Activated T-cell treated with anti-CD3 and anti-CD28 coated beads, Interleukin-2, amount 50 U/mL, for 4 hours (primary cell): ENCODE results near the gene CCL2. TPM values are rescaled to one million over a fixed set of nuclear protein-coding genes. Genes with fewer than 3 reads are reported as not detected.

Experiments used
- ATAC-seq, 2 donors: fragments of 200-7000 bp; cut with Tn5 transposase; one replicate each; pipeline ENCODE4 v1.10.0; 2021
- DNase-seq: peaks from one replicate; pipeline ENCODE4 v3.0.0-alpha.2; 2020
- H3K27me3 Mint-ChIP-seq: one replicate; pipeline ENCODE4 v1.8.0; 2021; ENCODE audit warnings: low read depth, mixed read lengths
- H3K36me3 Mint-ChIP-seq: one replicate; pipeline ENCODE4 v1.8.0; 2022; ENCODE audit warnings: mixed read lengths; ENCODE audit not compliant: insufficient read depth
- H3K4me1 Mint-ChIP-seq: one replicate; pipeline ENCODE4 v1.8.0; 2021; ENCODE audit warnings: low read depth, mixed read lengths
- H3K4me3 Mint-ChIP-seq: one replicate; pipeline ENCODE4 v1.8.0; 2021; ENCODE audit warnings: mild to moderate bottlenecking, moderate library complexity, mixed read lengths
- H3K9me3 Mint-ChIP-seq: one replicate; pipeline ENCODE4 v1.8.0; 2021; ENCODE audit warnings: mixed read lengths
- total RNA-seq, 3 donors: library from RNA; stranded (reverse); gene quantifications; one replicate each; pipeline ENCODE4 v1.2.1, GENCODE V29; 2021

CCL2 gene
- total RNA-seq, 3 donors from 2014 or later: 0.37 to 3.1 (median 1.3) TPM

- DNase-seq (no peak), ATAC-seq (no peak)
- no peaks in the 10 kb centered on the region for H3K4me1 Mint-ChIP-seq
- H3K27me3 Mint-ChIP-seq: peaks cover 31% of the 10 kb centered on the region
- H3K36me3 Mint-ChIP-seq: no peaks in the 10 kb centered on the region
- H3K4me3 Mint-ChIP-seq: no peak overlapping the region
- no peaks in the 10 kb centered on the region for H3K9me3 Mint-ChIP-seq
Observed at GRCh38 chr17:34265711-34266110, 10.6 kb downstream of the CCL2 start.

GRCh38 chr17:34269969-34270368, 14.9 kb downstream of the CCL2 start, which contains the start of gene CCL7:
Gene CCL7, plus strand, starts transcription at chr17:34270221. Its CDS starts 70 bp downstream, at chr17:34270291.
- Mint-ChIP-seq H3K4me3 (no peak within 1 kb of the TSS), H3K9me3 (no peaks in the 10 kb centered on the region), H3K27me3 (peaks cover 47% of the 10 kb centered on the region), H3K4me1 (no peaks in the 10 kb centered on the region), H3K36me3 (no peaks in the 10 kb centered on the region)
- DNase-seq: no peak
- ATAC-seq: no peak

- H3K9me3 Mint-ChIP-seq: no peaks in the 10 kb centered on the region
- peaks cover 52% of the 10 kb centered on the region for H3K27me3 Mint-ChIP-seq
- no peak for DNase-seq
- no peak overlapping the region for H3K4me3 Mint-ChIP-seq
- H3K36me3 Mint-ChIP-seq: no peaks in the 10 kb centered on the region
- no peak for ATAC-seq
- H3K4me1 Mint-ChIP-seq: no peaks in the 10 kb centered on the region
Observed at GRCh38 chr17:34275881-34276280, 20.8 kb downstream of the CCL2 start.

- Mint-ChIP-seq H3K4me1 (no peaks in the 10 kb centered on the region), H3K27me3 (peaks cover 47% of the 10 kb centered on the region), H3K4me3 (no peak overlapping the region), H3K9me3 (no peaks in the 10 kb centered on the region), H3K36me3 (no peaks in the 10 kb centered on the region)
- DNase-seq (no peak), ATAC-seq (no peak)
Observed at GRCh38 chr17:34276826-34277225, 21.7 kb downstream of the CCL2 start.

GRCh38 chr17:34283571-34283970, 28.5 kb downstream of the CCL2 start:
- H3K4me3 Mint-ChIP-seq: no peak overlapping the region
- ATAC-seq (no peak), DNase-seq (no peak)
- H3K9me3 Mint-ChIP-seq: no peaks in the 10 kb centered on the region
- H3K36me3 Mint-ChIP-seq: no peaks in the 10 kb centered on the region
- peaks cover 16% of the 10 kb centered on the region for H3K27me3 Mint-ChIP-seq
- H3K4me1 Mint-ChIP-seq: no peaks in the 10 kb centered on the region

GRCh38 chr17:34285286-34285792, 30.3 kb downstream of the CCL2 start, which contains the start of gene CCL11:
Gene CCL11, plus strand, starts transcription at chr17:34285742. Its CDS starts 67 bp downstream, at chr17:34285809.
- H3K36me3 Mint-ChIP-seq: no peaks in the 10 kb centered on the region
- no peak within 1 kb of the TSS for H3K4me3 Mint-ChIP-seq
- H3K4me1 Mint-ChIP-seq: no peaks in the 10 kb centered on the region
- DNase-seq (no peak), ATAC-seq (no peak)
- H3K27me3 Mint-ChIP-seq: peaks cover 10% of the 10 kb centered on the region
- H3K9me3 Mint-ChIP-seq: no peaks in the 10 kb centered on the region

GRCh38 chr17:34287875-34288274, 32.8 kb downstream of the CCL2 start:
- H3K9me3 Mint-ChIP-seq: no peaks in the 10 kb centered on the region
- no peak overlapping the region for H3K4me3 Mint-ChIP-seq
- ATAC-seq (no peak), DNase-seq (no peak)
- H3K4me1 Mint-ChIP-seq: no peaks in the 10 kb centered on the region
- H3K27me3 Mint-ChIP-seq: peaks cover 4% of the 10 kb centered on the region
- H3K36me3 Mint-ChIP-seq: no peaks in the 10 kb centered on the region

GRCh38 chr17:34290586-34290985, 35.5 kb downstream of the CCL2 start:
- no peaks in the 10 kb centered on the region for H3K9me3 Mint-ChIP-seq
- H3K4me1 Mint-ChIP-seq: no peaks in the 10 kb centered on the region
- no peak overlapping the region for H3K4me3 Mint-ChIP-seq
- peaks cover 4% of the 10 kb centered on the region for H3K27me3 Mint-ChIP-seq
- H3K36me3 Mint-ChIP-seq: no peaks in the 10 kb centered on the region
- ATAC-seq (no peak), DNase-seq (no peak)

- peak in 1 of 2 donors; percentile 37 for ATAC-seq
- H3K9me3 Mint-ChIP-seq: no peaks in the 10 kb centered on the region
Observed at GRCh38 chr17:34291721-34292348, 36.8 kb downstream of the CCL2 start.

GRCh38 chr17:34299027-34299426, 43.9 kb downstream of the CCL2 start:
- H3K4me3 Mint-ChIP-seq: no peak overlapping the region
- no peaks in the 10 kb centered on the region for H3K4me1 Mint-ChIP-seq
- H3K36me3 Mint-ChIP-seq: no peaks in the 10 kb centered on the region
- no peaks in the 10 kb centered on the region for H3K9me3 Mint-ChIP-seq
- no peak for DNase-seq
- peaks cover 19% of the 10 kb centered on the region for H3K27me3 Mint-ChIP-seq
- no peak for ATAC-seq

More at GRCh38 chr17:34291721-34292348, 36.8 kb downstream of the CCL2 start:
- Mint-ChIP-seq H3K27me3 (peaks cover 3% of the 10 kb centered on the region), H3K4me3 (no peak overlapping the region), H3K4me1 (no peaks in the 10 kb centered on the region), H3K36me3 (no peaks in the 10 kb centered on the region)
- DNase-seq: no peak

- Mint-ChIP-seq H3K36me3 (no peaks in the 10 kb centered on the region), H3K9me3 (no peaks in the 10 kb centered on the region), H3K4me3 (no peak overlapping the region), H3K4me1 (no peaks in the 10 kb centered on the region), H3K27me3 (peaks cover 19% of the 10 kb centered on the region)
- DNase-seq (no peak), ATAC-seq (no peak)
Observed at GRCh38 chr17:34299956-34300577, 45.0 kb downstream of the CCL2 start.

- no peaks in the 10 kb centered on the region for H3K9me3 Mint-ChIP-seq
- H3K4me3 Mint-ChIP-seq: no peak overlapping the region
- H3K27me3 Mint-ChIP-seq: peaks cover 17% of the 10 kb centered on the region
- H3K4me1 Mint-ChIP-seq: no peaks in the 10 kb centered on the region
- DNase-seq (no peak), ATAC-seq (no peak)
- no peaks in the 10 kb centered on the region for H3K36me3 Mint-ChIP-seq
Observed at GRCh38 chr17:34300652-34301370, 45.7 kb downstream of the CCL2 start.

GRCh38 chr17:34301986-34302385, 46.9 kb downstream of the CCL2 start:
- DNase-seq: no peak
- peaks cover 17% of the 10 kb centered on the region for H3K27me3 Mint-ChIP-seq
- H3K36me3 Mint-ChIP-seq: no peaks in the 10 kb centered on the region
- no peak overlapping the region for H3K4me3 Mint-ChIP-seq
- no peak for ATAC-seq
- no peaks in the 10 kb centered on the region for H3K4me1 Mint-ChIP-seq
- no peaks in the 10 kb centered on the region for H3K9me3 Mint-ChIP-seq

GRCh38 chr17:34302636-34303035, 47.6 kb downstream of the CCL2 start:
- H3K27me3 Mint-ChIP-seq: peaks cover 17% of the 10 kb centered on the region
- H3K4me3 Mint-ChIP-seq: no peak overlapping the region
- ATAC-seq: no peak
- no peak for DNase-seq
- H3K9me3 Mint-ChIP-seq: no peaks in the 10 kb centered on the region
- H3K36me3 Mint-ChIP-seq: no peaks in the 10 kb centered on the region
- H3K4me1 Mint-ChIP-seq: no peaks in the 10 kb centered on the region
